Measurements from ENCODE around the gene GPR39.
"Not testable (repeated sequence)": the region's sequence is repeated elsewhere in the genome, so short reads cannot be mapped to it uniquely, and the experiment has no call there.

The GPR39 gene

GRCh38 chr2:132416723-132417395, at the start of gene GPR39:
TSS of gene GPR39 (plus strand) at chr2:132416805.
- peak in 1 of 2 experiments; percentile 44 for DNase-seq

GRCh38 chr2:132368191-132368590, 48.4 kb upstream of the GPR39 start:
- no peak for DNase-seq

GRCh38 chr2:132372276-132372675, 44.3 kb upstream of the GPR39 start:
- no peak for DNase-seq

GRCh38 chr2:132373391-132374135, 43.0 kb upstream of the GPR39 start:
- no peak for DNase-seq

- no peak for DNase-seq
These were observed 42.5 kb upstream of the GPR39 start for GRCh38 chr2:132374151-132374550.

DNA sequence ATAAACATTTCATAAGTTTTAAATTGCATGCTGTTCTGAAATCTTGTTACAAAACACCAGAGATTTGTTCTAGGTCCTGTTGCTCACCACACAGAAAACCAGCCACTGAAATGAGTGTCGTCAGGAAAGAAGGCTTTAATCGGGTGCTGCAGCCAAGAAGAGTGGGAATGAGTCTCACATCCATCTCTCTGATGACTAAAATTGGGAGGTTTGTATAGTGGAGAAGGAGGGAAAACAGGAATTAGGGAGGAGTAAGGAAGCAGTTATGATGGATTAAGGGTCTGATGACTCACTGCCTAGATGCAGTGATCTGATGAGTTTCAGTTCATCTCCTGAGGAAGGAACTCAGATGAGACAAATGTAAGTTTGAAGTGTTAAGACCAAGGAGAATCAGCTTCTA, 42.1 kb upstream of the GPR39 start:
- DNase-seq: peak in 1 of 2 experiments; percentile 6

DNA sequence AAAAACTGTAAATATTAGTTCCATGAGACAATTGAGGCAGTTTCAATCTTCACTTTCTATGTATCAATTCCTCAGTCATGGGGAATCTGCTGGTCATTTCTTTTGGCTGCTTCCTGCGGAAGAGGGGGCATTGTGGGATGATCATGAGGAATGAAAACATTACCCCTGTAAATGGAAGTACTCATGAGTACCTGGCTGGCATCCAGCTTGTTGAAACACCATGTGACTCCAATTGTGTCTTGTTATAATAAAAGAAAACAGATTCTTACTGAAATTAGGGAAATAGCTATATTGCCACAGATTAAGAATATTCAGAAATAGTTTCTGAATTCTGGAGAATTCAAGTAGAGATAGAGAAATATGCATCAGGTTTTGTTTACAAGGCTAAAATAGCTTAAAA, 41.6 kb upstream of the GPR39 start:
- DNase-seq: no peak

GRCh38 chr2:132381376-132381775, 35.2 kb upstream of the GPR39 start:
- no peak for DNase-seq

- DNase-seq: no peak
These were observed 32.6 kb upstream of the GPR39 start for GRCh38 chr2:132383956-132384355.

DNA sequence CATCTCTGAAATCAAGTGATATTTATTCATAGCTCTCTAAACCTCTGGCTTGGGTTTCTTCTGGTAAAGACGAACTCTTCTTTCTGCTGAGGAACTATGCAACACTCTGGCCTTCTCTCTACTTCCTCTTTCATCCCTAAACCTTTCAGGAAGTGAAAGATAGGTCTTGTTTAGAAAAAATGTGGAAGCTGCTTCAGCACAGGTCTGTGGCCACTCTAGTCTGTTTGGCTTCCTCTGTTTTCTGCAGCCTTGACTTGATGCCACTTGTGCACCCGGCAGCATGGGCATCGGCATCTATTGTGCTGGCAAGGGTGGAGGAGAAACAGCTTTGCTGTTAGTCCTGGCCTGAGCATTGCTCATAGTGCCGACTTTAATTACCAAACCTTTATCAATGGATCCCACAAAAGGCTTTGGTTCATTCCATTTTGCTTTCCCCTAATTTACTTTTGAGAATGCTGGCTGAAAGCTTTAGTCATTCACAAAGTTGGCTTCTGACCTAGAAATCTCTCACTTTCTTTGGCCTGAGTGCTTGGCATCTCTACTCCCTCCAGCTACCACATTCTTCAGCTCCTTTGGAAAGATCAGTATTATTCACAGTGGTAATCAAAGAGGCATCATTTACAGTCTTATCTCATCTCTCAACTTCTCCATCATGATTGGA, 32.0 kb upstream of the GPR39 start:
- no peak for DNase-seq

DNA sequence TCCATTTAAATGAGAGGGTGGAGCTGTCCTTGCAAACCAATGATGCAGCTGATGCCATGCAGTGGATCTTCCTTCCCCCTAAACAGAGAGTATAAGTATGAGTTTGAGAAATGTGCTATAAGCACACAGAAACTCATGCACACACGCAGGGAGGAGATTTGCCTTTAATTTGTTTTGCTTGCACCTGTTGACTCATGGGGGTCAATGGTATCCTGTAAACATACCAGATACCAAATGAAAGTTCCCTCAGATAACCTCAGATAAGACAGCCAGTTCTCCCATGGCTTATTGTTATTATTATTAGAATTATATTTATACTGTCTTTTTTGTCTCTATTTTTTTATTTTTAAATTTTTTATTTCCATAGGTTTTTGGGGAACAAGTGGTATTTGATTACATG, 29.5 kb upstream of the GPR39 start:
- DNase-seq: no peak

GRCh38 chr2:132390076-132390475, 26.5 kb upstream of the GPR39 start:
- no peak for DNase-seq

DNA sequence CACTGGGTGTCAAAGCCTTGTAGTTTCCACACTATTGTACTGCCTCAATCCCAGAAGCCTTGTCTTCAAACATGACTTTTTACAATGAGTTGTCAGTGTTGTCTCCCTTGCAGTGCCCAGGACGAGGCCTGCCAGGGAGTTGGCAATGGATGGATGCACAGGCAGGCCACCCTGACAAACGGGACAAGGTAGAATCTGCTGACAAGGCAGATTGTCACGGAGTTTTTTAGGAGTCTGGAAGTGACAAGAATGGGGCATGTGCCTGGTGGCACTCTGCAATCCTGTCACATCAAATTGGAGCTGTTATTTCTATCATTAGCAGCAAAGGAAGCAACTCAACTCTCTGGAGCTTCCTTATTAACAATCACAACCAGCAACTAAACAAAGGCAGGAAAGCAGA, 25.2 kb upstream of the GPR39 start:
- no peak for DNase-seq

DNA sequence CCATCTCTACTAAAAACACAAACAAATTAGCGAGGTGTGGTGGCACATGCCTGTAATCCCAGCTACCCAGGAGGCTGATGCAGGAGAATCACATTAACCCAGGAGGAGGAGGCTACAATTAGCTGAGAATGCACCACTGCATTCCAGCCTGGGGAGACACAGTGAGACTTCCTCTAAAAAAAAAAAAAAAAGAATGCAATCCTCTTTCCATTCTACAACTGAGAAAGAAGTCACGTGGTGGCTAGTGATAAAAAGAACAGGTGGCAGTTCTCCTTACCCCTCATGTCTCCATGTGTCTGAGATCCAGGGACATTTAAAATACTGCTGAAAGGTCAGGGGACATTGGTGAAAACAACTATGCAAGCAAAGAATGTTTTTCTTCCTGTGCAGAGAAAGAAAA, 24.4 kb upstream of the GPR39 start:
- no peak for DNase-seq

- DNase-seq: no peak
These were observed 23.7 kb upstream of the GPR39 start for GRCh38 chr2:132392879-132393278.

GRCh38 chr2:132397042-132397441, 19.6 kb upstream of the GPR39 start:
- not testable (repeated sequence) for DNase-seq

- DNase-seq: no peak
These were observed 16.3 kb upstream of the GPR39 start for GRCh38 chr2:132400169-132400900.

DNA sequence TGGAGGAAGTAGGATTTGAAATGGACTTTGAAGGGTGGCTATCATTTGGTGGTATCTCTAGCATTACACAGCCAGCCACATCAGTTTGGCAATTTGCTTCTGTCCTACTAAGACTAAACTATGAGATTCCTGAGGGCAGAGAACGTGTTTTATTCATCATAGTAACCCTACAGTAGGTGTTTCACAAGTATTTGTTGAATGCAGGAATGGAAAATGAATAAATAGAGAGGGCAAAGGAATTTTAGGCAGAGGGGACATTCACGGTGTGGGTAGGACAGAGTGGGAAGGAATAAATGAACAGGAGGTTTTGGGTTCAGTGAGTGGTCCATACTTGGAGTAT, 15.7 kb upstream of the GPR39 start:
- no peak for DNase-seq

DNA sequence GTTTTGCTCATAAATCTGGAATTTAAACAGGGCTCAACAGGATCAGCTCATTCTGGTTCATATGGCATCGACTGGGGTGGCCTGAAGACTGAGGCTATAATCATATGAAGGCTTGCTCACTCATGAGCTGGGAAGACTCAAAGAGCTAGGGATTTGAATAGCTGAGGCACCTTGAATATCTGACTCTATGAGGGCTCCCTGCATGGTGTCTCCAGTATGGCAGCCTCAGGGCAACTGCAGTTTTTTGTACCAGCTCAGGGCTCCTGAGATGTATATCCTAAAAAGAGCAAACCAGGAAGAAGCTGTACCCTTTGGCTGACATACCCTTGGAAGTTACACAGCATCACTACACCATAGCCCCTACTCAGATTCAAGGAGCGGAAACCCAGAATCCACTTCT, 15.3 kb upstream of the GPR39 start:
- DNase-seq: no peak

GRCh38 chr2:132403146-132403545, 13.5 kb upstream of the GPR39 start:
- DNase-seq: no peak

DNA sequence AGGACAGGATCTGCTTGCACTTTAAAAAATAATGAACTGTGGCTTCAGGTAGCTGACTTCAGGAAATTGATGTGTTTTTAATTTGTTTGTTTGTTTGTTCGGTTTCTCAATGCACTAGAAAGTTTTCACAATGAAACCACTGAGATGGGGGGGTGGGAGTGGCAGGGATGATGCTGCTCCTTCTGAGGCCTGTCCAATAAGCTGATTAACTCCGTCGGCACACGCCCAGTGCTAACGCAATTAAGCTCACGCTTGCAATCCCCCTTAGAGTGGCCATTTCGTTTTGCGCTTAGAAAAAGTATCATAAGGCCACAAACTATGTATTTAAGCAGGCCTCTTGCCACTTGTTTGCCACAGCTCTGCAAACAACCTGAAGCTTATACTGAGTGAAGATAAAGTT, 12.5 kb upstream of the GPR39 start:
- no peak for DNase-seq

GRCh38 chr2:132407784-132408183, 8.8 kb upstream of the GPR39 start:
- no peak for DNase-seq

- DNase-seq: no peak
These were observed 4.6 kb upstream of the GPR39 start for GRCh38 chr2:132412021-132412420.

GRCh38 chr2:132414081-132414480, 2.5 kb upstream of the GPR39 start:
- no peak for DNase-seq
